ENCODE measurements around the gene ZNF225.
"Not testable (repeated sequence)": the region's sequence is repeated elsewhere in the genome, so short reads cannot be mapped to it uniquely, and the experiment has no call there.

ZNF225 gene

GRCh38 chr19:44163789-44164188 lies 50.6 kb downstream of the ZNF225 start:
- no peak for DNase-seq (ENCODE audit: low read depth)

- no peak for DNase-seq (ENCODE audit: low read depth)
Measured at GRCh38 chr19:44164327-44164672, 51.1 kb downstream of the ZNF225 start.

- DNase-seq (ENCODE audit: low read depth): peak; percentile 100
Measured at GRCh38 chr19:44164673-44165512, 51.7 kb downstream of the ZNF225 start, which contains the start of gene ZNF226. TSS of gene ZNF226 (plus strand) at chr19:44165100. CDS start at chr19:44170081, 4,981 bp downstream.

- not testable (repeated sequence) for DNase-seq (ENCODE audit: low read depth)
Measured at GRCh38 chr19:44170660-44171059, 57.5 kb downstream of the ZNF225 start.

- peak; percentile 49 for DNase-seq (ENCODE audit: low read depth)
Measured at GRCh38 chr19:44176590-44176989, 63.4 kb downstream of the ZNF225 start.

- DNase-seq (ENCODE audit: low read depth): no peak
Measured at GRCh38 chr19:44180968-44181367, 67.8 kb downstream of the ZNF225 start.

GRCh38 chr19:44182145-44182544 lies 68.9 kb downstream of the ZNF225 start:
- no peak for DNase-seq (ENCODE audit: low read depth)

Measured in amniotic epithelial cell (primary cell).